Tibial nerve (tissue), 4 donors: ENCODE results near the gene GPR32. TPM values are rescaled to one million over a fixed set of nuclear protein-coding genes. Genes with fewer than 3 reads are reported as not detected.

Experiments used
- DNase-seq, 2 donors: peaks; one replicate each; pipeline ENCODE4 v3.0.0-alpha.2; 2019; ENCODE audit warnings: low spot score in 2 of 2
- H3K27ac ChIP-seq, 4 donors: fragments of 200-600 bp; sonication (generic) in 3 of 4; one replicate each; pipeline ENCODE4 v1.5.1; 2017 to 2019; ENCODE audit warnings: mild to moderate bottlenecking in 1 of 4
- H3K27me3 ChIP-seq, 2 donors: fragments of 200-600 bp; sonication (generic) in 1 of 2; one replicate each; pipeline versions ENCODE4 v1.5.1 to v1.6.0; 2017 to 2019
- H3K36me3 ChIP-seq, 3 donors: fragments of 200-600 bp; sonication (generic); one replicate each; pipeline ENCODE4 v1.5.1; 2018 to 2019
- H3K4me1 ChIP-seq, 4 donors: fragments of 200-600 bp; sonication (generic) in 3 of 4; one replicate each; pipeline ENCODE4 v1.5.1; 2017 to 2019
- H3K4me3 ChIP-seq, 4 donors: fragments of 200-600 bp; sonication (generic) in 3 of 4; one replicate each; pipeline ENCODE4 v1.5.1; 2017 to 2019; ENCODE audit warnings: mild to moderate bottlenecking in 1 of 4, moderate library complexity in 1 of 4
- H3K9me3 ChIP-seq, 4 donors: fragments of 200-600 bp; sonication (generic) in 3 of 4; one replicate each; pipeline ENCODE4 v1.5.1; 2017 to 2019
- EP300 ChIP-seq, 2 donors: sonication (generic); formaldehyde crosslinking; IDR thresholded peaks; one replicate each; pipeline ENCODE4 v1.6.1; 2017; ENCODE audit warnings: antibody characterized with exemption in 2 of 2, mild to moderate bottlenecking in 1 of 2
- POLR2A ChIP-seq, 2 donors: fragments of 450-650 bp; IDR thresholded peaks; one replicate each; pipeline ENCODE4 v1.6.1; 2017; ENCODE audit warnings: antibody characterized with exemption in 2 of 2, mild to moderate bottlenecking in 2 of 2, moderate library complexity in 2 of 2
- WGBS, 2 donors: methylation state at CpG; one replicate each; pipeline ENCODE4 v1.1.5; 2018; 5-methylcytosine and 5-hydroxymethylcytosine counted together
- total RNA-seq, 4 donors: library from RNA; depleted of rRNA; stranded (reverse); fragments of >200 nt; gene quantifications; one replicate each; pipeline ENCODE4 v1.1.0, GENCODE V29; 2016
- TF ChIP-seq, protein P1 (sequence below), 5 experiments: fragments of 200-600 bp in 3 of 5; fragments of 450-650 bp in 2 of 5; sonication (generic) in 3 of 5; IDR thresholded peaks; one replicate each; pipeline ENCODE4 v1.5.1; 2016 to 2019; ENCODE audit warnings: antibody characterized with exemption in 5 of 5, mild to moderate bottlenecking in 3 of 5, moderate library complexity in 2 of 5

Gene GPR32
- total RNA-seq, 4 donors from 2014 or later = not detected

DNA sequence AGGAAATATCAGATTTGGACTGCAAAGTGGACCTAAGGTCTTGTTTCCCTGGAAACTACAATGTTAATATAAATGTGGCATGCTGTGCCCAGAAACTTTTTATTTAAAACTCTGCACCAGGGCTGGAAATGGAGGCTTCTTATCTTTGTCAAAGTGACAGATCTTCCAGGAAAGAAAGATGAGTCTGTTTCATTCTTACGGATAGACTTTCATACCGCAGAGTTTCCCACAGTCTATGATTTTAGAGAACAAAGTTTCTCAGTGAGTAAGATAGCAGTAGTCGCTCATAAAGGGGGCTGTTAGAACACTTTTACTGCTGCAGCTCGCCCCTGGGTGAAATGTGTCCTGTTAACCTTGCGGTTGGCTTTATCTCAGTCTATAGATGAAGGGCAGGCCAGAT is 40.4 kb upstream of the GPR32 start:
- no peak for DNase-seq
- Histone ChIP-seq H3K27ac (no peak overlapping the region), H3K27me3 (peaks cover 0 to 27% of the 10 kb centered on the region in 2 donors), H3K4me1 (peaks cover 0 to 19% (median 7%) of the 10 kb centered on the region in 4 donors), H3K36me3 (no peaks in the 10 kb centered on the region), H3K9me3 (no peaks in the 10 kb centered on the region), H3K4me3 (no peak overlapping the region)
- WGBS, 2 donors = 43 to 47% methylated on average over 5 of the region's 5 CpGs
- TF ChIP-seq EP300 (IDR thresholded peaks at IDR 0.05) = no peak
- TF ChIP-seq POLR2A (IDR thresholded peaks at IDR 0.05) = no peak
- TF ChIP-seq, protein P1, sequence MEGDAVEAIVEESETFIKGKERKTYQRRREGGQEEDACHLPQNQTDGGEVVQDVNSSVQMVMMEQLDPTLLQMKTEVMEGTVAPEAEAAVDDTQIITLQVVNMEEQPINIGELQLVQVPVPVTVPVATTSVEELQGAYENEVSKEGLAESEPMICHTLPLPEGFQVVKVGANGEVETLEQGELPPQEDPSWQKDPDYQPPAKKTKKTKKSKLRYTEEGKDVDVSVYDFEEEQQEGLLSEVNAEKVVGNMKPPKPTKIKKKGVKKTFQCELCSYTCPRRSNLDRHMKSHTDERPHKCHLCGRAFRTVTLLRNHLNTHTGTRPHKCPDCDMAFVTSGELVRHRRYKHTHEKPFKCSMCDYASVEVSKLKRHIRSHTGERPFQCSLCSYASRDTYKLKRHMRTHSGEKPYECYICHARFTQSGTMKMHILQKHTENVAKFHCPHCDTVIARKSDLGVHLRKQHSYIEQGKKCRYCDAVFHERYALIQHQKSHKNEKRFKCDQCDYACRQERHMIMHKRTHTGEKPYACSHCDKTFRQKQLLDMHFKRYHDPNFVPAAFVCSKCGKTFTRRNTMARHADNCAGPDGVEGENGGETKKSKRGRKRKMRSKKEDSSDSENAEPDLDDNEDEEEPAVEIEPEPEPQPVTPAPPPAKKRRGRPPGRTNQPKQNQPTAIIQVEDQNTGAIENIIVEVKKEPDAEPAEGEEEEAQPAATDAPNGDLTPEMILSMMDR (IDR thresholded peaks at IDR 0.05) = no peak

GRCh38 chr19:50735869-50736268 is 34.4 kb upstream of the GPR32 start:
- TF ChIP-seq POLR2A (IDR thresholded peaks at IDR 0.05) (no peak), EP300 (IDR thresholded peaks at IDR 0.05) (no peak)
- TF ChIP-seq, protein P1 (IDR thresholded peaks at IDR 0.05) = no peak
- WGBS, 2 donors = 62 to 63% methylated on average over 7 of the region's 7 CpGs
- no peaks in the 10 kb centered on the region for H3K9me3 ChIP-seq
- peaks cover 0 to 35% of the 10 kb centered on the region in 2 donors for H3K27me3 ChIP-seq
- no peaks in the 10 kb centered on the region for H3K4me1 ChIP-seq
- no peak overlapping the region for H3K27ac ChIP-seq
- no peak overlapping the region for H3K4me3 ChIP-seq
- no peaks in the 10 kb centered on the region for H3K36me3 ChIP-seq
- DNase-seq = no peak

DNA sequence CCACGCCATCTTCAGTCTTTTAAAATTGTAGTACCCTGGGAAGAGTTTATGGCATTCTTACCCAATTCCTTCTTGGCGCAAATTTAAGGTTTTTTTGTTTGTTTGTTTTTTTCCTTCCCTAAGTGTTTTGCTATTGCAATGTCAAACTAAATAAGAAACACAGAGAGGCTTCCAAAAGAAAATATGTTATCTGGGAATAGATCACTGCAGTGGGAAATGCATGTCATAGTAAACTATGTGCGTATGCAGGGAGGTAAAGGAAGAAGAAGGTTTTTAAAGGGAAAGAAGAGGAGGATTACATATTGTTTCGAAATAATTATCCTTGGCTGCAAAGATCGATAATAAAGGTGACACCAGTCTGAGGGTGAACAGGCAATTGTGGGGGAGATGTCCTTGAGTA is 33.9 kb upstream of the GPR32 start:
- no peak overlapping the region for H3K4me3 ChIP-seq
- TF ChIP-seq POLR2A (IDR thresholded peaks at IDR 0.05) (no peak), EP300 (IDR thresholded peaks at IDR 0.05) (no peak)
- TF ChIP-seq, protein P1 (IDR thresholded peaks at IDR 0.05) = no peak
- no peaks in the 10 kb centered on the region for H3K36me3 ChIP-seq
- H3K27me3 ChIP-seq = peaks cover 0 to 37% of the 10 kb centered on the region in 2 donors
- no peak overlapping the region for H3K27ac ChIP-seq
- no peaks in the 10 kb centered on the region for H3K4me1 ChIP-seq
- 67 to 70% methylated on average over 5 of the region's 5 CpGs for WGBS, 2 donors
- DNase-seq = no peak
- no peaks in the 10 kb centered on the region for H3K9me3 ChIP-seq

- no peaks in the 10 kb centered on the region for H3K4me1 ChIP-seq
- DNase-seq = no peak
- no peak for TF ChIP-seq POLR2A (IDR thresholded peaks at IDR 0.05)
- TF ChIP-seq, protein P1 (IDR thresholded peaks at IDR 0.05) = no peak
- TF ChIP-seq EP300 (IDR thresholded peaks at IDR 0.05) = no peak
- peaks cover 0 to 37% of the 10 kb centered on the region in 2 donors for H3K27me3 ChIP-seq
- H3K9me3 ChIP-seq = no peaks in the 10 kb centered on the region
- 77 to 78% methylated on average over 22 to 23 of the region's 23 CpGs for WGBS, 2 donors
- no peaks in the 10 kb centered on the region for H3K36me3 ChIP-seq
- no peak overlapping the region for H3K27ac ChIP-seq
- no peak overlapping the region for H3K4me3 ChIP-seq
Observed at GRCh38 chr19:50739132-50739913, 30.9 kb upstream of the GPR32 start.

DNA sequence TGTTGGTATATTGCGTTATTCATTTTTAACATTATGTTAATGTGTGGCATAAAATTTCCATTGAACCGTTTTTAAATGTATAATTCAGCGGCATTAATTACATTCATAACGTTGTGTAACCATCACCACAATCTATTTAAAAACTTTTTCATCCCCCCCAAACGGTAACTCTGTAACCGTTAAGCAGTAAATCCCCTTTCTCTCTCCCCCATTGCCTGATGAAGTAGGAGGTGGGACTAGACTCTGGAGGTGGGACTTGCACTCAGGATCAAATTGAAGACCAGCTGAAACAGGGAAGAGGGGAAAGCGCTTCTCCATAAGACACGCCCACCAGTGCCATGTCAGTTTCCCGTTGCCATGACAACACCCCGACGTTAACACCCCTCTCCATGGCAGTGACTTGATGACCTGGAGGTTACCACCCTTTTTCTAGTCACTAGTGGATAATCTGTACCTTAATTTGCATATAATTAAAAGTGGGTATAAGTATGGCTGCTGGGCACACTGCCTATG is 30.3 kb upstream of the GPR32 start:
- H3K9me3 ChIP-seq = no peaks in the 10 kb centered on the region
- TF ChIP-seq, protein P1 (IDR thresholded peaks at IDR 0.05) = no peak
- TF ChIP-seq EP300 (IDR thresholded peaks at IDR 0.05) = no peak
- TF ChIP-seq POLR2A (IDR thresholded peaks at IDR 0.05) = no peak
- peaks cover 0 to 37% of the 10 kb centered on the region in 2 donors for H3K27me3 ChIP-seq
- H3K4me3 ChIP-seq = no peak overlapping the region
- no peaks in the 10 kb centered on the region for H3K36me3 ChIP-seq
- H3K4me1 ChIP-seq = no peaks in the 10 kb centered on the region
- 52 to 62% methylated on average over 11 of the region's 11 CpGs for WGBS, 2 donors
- H3K27ac ChIP-seq = no peak overlapping the region
- DNase-seq = no peak
